Right ventricle myocardium inferior (tissue), 1 donor: ENCODE data around the gene RNF212. TPM values are rescaled to one million over a fixed set of nuclear protein-coding genes. Genes with fewer than 3 reads are reported as not detected.
"Not testable (repeated sequence)": the region's sequence is repeated elsewhere in the genome, so short reads cannot be mapped to it uniquely, and the experiment has no call there.

Experiments
- ATAC-seq: fragments of 200-7000 bp; cut with Tn5 transposase; one replicate; pipeline ENCODE4 v1.9.1; 2020; ENCODE audit warnings: mild to moderate bottlenecking, moderate library complexity
- DNase-seq: peaks from one replicate; pipeline ENCODE4 v3.0.0; 2021; ENCODE audit errors: missing footprints
- intact Hi-C: fragments of 100-400 bp; cut with DNase I; formaldehyde crosslinking; loops from one replicate; pipeline ENCODE4 v1.11.0; 2022
- long read RNA-seq: library from polyadenylated mRNA; unstranded; transcript quantifications from one replicate; pipeline ENCODE4 v2.0.0, GENCODE V29; 2021
- total RNA-seq: library from RNA; stranded (reverse); fragmentation: NEBNext Ultra II Directional; extraction: Animal tissue kit (Norgen Biotek cat#: 25700); gene quantifications from one replicate; pipeline ENCODE4 v1.2.1, GENCODE V29; 2021
- donor health status: DM: no; HTN: yes; CAD: no; lungs with severe emphysema.

Gene RNF212
- 1.7 TPM for total RNA-seq
- long read RNA-seq, partial matches to known transcripts: 1 of 1 reads
- long read RNA-seq, other reads (novel, unspliced or antisense): 0 of 1 reads

GRCh38 chr4:1113311-1114009 is at the start of gene RNF212:
Gene RNF212 (minus strand): TSS chr4:1113564. CDS start chr4:1113464, 100 bp downstream.
- peak; percentile 68 for ATAC-seq
- DNase-seq: no peak
- intact Hi-C loops: no loop called here

GRCh38 chr4:1160351-1160750 is 47.0 kb upstream of the RNF212 start:
- intact Hi-C loops: no loop called here
- DNase-seq (no peak), ATAC-seq (no peak)

GRCh38 chr4:1156069-1156468 is 42.7 kb upstream of the RNF212 start:
- ATAC-seq (no peak), DNase-seq (no peak)
- intact Hi-C loops: no loop called here

- intact Hi-C loops: no loop called here
- DNase-seq (no peak), ATAC-seq (peak; percentile 55)
Measured at GRCh38 chr4:1155314-1155713, 42.0 kb upstream of the RNF212 start.

GRCh38 chr4:1154523-1155182 is 41.3 kb upstream of the RNF212 start:
- no peak for DNase-seq

GRCh38 chr4:1154126-1154522 is 40.8 kb upstream of the RNF212 start:
- DNase-seq (no peak), ATAC-seq (no peak)
- intact Hi-C loops: no loop called here

More at GRCh38 chr4:1154523-1155182, 41.3 kb upstream of the RNF212 start:
- ATAC-seq: peak; percentile 19
- intact Hi-C loops: no loop called here

- DNase-seq: no peak
- intact Hi-C loops: no loop called here
- ATAC-seq: no peak
Measured at GRCh38 chr4:1153567-1154090, 40.3 kb upstream of the RNF212 start.

- DNase-seq: no peak
- intact Hi-C loops: no loop called here
- no peak for ATAC-seq
Measured at GRCh38 chr4:1152290-1152689, 38.9 kb upstream of the RNF212 start.

- intact Hi-C loops: no loop called here
- no peak for ATAC-seq
- no peak for DNase-seq
Measured at GRCh38 chr4:1151541-1151940, 38.2 kb upstream of the RNF212 start.

GRCh38 chr4:1150875-1151274 is 37.5 kb upstream of the RNF212 start:
- intact Hi-C loops: no loop called here
- no peak for DNase-seq
- no peak for ATAC-seq

- intact Hi-C loops: no loop called here
- no peak for DNase-seq
- ATAC-seq: no peak
Measured at GRCh38 chr4:1139860-1140259, 26.5 kb upstream of the RNF212 start.

- intact Hi-C loops: no loop called here
- DNase-seq (no peak), ATAC-seq (no peak)
Measured at GRCh38 chr4:1137850-1138249, 24.5 kb upstream of the RNF212 start.

GRCh38 chr4:1137063-1137776 is 23.9 kb upstream of the RNF212 start:
- intact Hi-C loops: no loop called here
- no peak for ATAC-seq

GRCh38 chr4:1136048-1136447 is 22.7 kb upstream of the RNF212 start:
- ATAC-seq (no peak), DNase-seq (no peak)
- intact Hi-C loops: no loop called here

More at GRCh38 chr4:1137063-1137776, 23.9 kb upstream of the RNF212 start:
- DNase-seq: no peak

- no peak for ATAC-seq
- intact Hi-C loops: no loop called here
- DNase-seq: no peak
Measured at GRCh38 chr4:1133033-1133432, 19.7 kb upstream of the RNF212 start.

GRCh38 chr4:1130316-1131186 is 17.2 kb upstream of the RNF212 start:
- intact Hi-C loops: loop anchor here (2.0 kb wide), 2 partner anchors 136 to 216 kb away; partner anchors contain the start of gene UVSSA
- DNase-seq (peak; percentile 72), ATAC-seq (peak; percentile 91)

- intact Hi-C loops: no loop called here
- ATAC-seq (no peak), DNase-seq (no peak)
Measured at GRCh38 chr4:1126506-1126905, 13.1 kb upstream of the RNF212 start.

GRCh38 chr4:1125466-1125865 is 12.1 kb upstream of the RNF212 start:
- intact Hi-C loops, DNase-seq, ATAC-seq: not testable (repeated sequence)
